Nephron progenitor cell (in vitro differentiated cells): ENCODE results near the gene NCAPG2.

Experiments used
- DNase-seq: peaks from one replicate; pipeline ENCODE4 v3.0.0; 2021
- H3K27ac Mint-ChIP-seq: 2 replicates; pipeline ENCODE4 v1.8.0; 2021; ENCODE audit warnings: mild to moderate bottlenecking, moderate library complexity, mixed read lengths
- H3K27me3 Mint-ChIP-seq: 2 replicates; pipeline ENCODE4 v1.8.0; 2021; ENCODE audit warnings: mild to moderate bottlenecking, low read depth, mixed read lengths; ENCODE audit not compliant: poor library complexity
- H3K36me3 Mint-ChIP-seq: 2 replicates; pipeline ENCODE4 v1.8.0; 2021; ENCODE audit warnings: low read depth, mixed read lengths
- H3K4me1 Mint-ChIP-seq: 2 replicates; pipeline ENCODE4 v1.8.0; 2021; ENCODE audit warnings: mixed read lengths
- H3K4me3 Mint-ChIP-seq: 2 replicates; pipeline ENCODE4 v1.8.0; 2021; ENCODE audit warnings: mild to moderate bottlenecking, moderate library complexity, mixed read lengths
- H3K9me3 Mint-ChIP-seq: 2 replicates; pipeline ENCODE4 v1.8.0; 2021; ENCODE audit warnings: mild to moderate bottlenecking, moderate library complexity, mixed read lengths
- TF ChIP-seq, protein P1 (sequence below): fragments of 200-600 bp; sonication (generic); IDR thresholded peaks from 2 replicates; pipeline ENCODE4 v1.5.0; 2021; ENCODE audit warnings: antibody characterized with exemption

The NCAPG2 gene

DNA sequence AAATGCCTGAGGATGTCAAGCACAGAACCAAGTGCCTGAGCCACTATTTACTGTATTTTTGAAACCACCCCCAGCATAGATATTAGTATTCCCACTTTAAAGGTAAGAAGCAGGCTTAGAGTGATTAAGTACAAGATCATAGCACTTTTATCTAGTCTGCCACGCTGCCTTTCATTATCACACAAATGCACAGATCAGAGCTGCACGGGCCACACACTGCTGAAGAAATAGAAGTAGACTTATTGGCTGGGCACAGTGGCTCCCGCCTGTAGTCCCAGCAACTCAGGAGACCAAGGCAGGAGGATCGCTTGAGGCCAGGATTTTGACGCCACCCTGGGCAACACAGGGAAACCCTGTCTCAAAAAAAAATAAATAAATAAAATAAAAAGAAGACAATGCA, 38.2 kb downstream of the NCAPG2 start:
- H3K4me3 Mint-ChIP-seq, result no peak overlapping the region
- peaks cover 54% of the 10 kb centered on the region for H3K36me3 Mint-ChIP-seq

DNA sequence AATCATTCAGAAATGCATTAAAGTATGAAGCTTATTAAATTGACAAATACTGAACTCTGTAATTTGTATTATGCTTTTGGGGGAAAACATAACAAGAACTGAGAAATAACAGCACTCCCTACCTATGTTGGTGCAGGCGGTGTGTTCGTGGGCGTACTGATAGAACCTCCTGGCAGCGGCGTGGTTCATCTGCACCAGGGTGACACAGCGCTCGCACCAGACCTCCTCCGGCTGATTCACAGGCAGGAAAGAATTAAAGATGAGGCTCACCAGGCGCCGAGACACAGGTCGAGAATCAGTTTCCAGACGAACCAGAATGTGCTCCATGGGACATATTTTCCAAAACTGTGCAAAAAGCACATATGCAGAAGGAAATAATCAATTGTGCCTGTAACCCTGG, 40.2 kb downstream of the NCAPG2 start:
- peaks cover 48% of the 10 kb centered on the region for H3K36me3 Mint-ChIP-seq
- H3K4me1 Mint-ChIP-seq, result no peaks in the 10 kb centered on the region
- H3K4me3 Mint-ChIP-seq, result no peak overlapping the region

More for the DNA sequence above, 38.2 kb downstream of the NCAPG2 start:
- H3K9me3 Mint-ChIP-seq, result no peaks in the 10 kb centered on the region
- TF ChIP-seq, protein P1, sequence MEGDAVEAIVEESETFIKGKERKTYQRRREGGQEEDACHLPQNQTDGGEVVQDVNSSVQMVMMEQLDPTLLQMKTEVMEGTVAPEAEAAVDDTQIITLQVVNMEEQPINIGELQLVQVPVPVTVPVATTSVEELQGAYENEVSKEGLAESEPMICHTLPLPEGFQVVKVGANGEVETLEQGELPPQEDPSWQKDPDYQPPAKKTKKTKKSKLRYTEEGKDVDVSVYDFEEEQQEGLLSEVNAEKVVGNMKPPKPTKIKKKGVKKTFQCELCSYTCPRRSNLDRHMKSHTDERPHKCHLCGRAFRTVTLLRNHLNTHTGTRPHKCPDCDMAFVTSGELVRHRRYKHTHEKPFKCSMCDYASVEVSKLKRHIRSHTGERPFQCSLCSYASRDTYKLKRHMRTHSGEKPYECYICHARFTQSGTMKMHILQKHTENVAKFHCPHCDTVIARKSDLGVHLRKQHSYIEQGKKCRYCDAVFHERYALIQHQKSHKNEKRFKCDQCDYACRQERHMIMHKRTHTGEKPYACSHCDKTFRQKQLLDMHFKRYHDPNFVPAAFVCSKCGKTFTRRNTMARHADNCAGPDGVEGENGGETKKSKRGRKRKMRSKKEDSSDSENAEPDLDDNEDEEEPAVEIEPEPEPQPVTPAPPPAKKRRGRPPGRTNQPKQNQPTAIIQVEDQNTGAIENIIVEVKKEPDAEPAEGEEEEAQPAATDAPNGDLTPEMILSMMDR, result no peak
- H3K4me1 Mint-ChIP-seq, result no peaks in the 10 kb centered on the region
- no peak for DNase-seq
- H3K27me3 Mint-ChIP-seq, result no peaks in the 10 kb centered on the region
- H3K27ac Mint-ChIP-seq, result no peak overlapping the region

DNA sequence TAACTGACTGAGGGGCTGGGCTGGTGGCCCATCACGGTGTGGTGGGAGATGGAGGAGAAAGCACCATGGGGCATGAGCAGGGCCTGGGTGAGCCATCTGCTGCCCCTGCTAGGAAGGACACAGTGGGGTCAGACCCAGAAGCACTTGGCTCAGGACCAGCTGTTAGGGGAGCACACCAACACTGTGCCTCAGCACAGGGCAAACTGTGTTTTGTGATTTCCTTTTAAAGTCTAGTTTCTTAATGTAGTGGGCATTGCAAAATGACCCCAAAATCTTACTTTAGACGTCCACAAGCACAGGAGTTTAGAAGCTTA, 41.2 kb downstream of the NCAPG2 start:
- Mint-ChIP-seq H3K27me3 (no peaks in the 10 kb centered on the region), H3K9me3 (no peaks in the 10 kb centered on the region), H3K36me3 (peaks cover 43% of the 10 kb centered on the region), H3K27ac (no peak overlapping the region), H3K4me1 (no peaks in the 10 kb centered on the region), H3K4me3 (no peak overlapping the region)
- no peak for DNase-seq
- TF ChIP-seq, protein P1, result no peak

More for the DNA sequence above, 40.2 kb downstream of the NCAPG2 start:
- DNase-seq, result no peak
- TF ChIP-seq, protein P1, result no peak
- Mint-ChIP-seq H3K9me3 (no peaks in the 10 kb centered on the region), H3K27me3 (no peaks in the 10 kb centered on the region), H3K27ac (peak overlapping the region; percentile 31)

DNA sequence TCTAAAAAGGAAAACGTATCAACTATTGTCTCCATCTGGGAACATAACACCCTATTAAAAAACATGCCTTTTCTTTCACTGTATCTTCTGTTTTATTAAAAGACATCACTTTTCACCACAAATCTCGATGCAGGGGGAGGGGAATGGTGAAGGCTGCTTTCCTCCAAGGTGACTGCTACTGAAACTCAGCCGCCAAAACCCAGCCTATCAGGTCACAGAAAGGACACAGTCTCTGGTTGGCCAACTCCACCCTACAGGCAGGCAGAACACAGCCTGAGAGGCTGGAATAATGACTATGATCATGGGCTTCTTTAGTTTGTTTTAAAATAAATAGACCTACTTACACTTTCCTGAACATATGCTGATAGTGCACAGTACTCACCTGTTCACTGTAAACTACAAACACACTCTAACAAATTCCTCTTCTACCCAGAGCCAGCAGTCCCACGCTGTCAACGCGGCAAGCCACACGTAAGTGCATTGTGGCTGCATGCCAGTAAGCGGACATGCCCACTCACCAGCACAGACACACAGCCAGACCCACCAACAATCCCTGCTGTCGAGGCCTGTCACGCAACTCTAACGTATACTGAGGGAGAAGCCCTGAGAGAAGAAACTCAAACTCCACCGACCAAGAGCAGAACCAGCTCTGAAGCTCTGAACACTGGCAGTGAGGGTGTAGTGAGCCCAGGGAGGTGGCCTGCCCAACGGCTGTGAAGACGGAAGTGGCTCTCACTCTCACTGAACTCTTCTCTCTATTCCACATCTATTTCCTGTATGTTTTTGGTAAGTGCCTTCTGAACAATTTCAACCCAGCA, 41.8 kb downstream of the NCAPG2 start:
- H3K4me3 Mint-ChIP-seq, result no peak overlapping the region
- H3K4me1 Mint-ChIP-seq, result peaks cover 5% of the 10 kb centered on the region
- peak overlapping the region; percentile 62 for H3K27ac Mint-ChIP-seq

DNA sequence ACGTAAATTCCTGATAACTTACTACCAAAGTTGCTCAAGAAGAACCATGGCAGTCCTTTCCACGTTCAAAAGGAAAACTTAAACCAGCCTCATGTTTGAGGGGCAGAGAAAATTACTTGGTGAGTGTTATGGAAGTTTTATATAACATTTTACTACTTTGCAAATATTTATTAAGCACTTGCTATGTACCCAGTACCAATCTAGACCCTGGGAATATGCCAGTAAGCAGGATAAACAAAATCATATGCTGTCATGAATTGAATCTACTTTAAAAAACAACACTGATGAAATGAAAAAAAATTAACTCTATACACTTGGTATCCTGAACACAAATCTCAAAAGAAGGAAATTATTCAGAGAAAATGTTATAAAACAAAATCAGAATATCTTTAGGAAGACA, 46.1 kb downstream of the NCAPG2 start:
- DNase-seq, result no peak
- Mint-ChIP-seq H3K27ac (no peak overlapping the region), H3K4me3 (no peak overlapping the region), H3K4me1 (peaks cover 5% of the 10 kb centered on the region), H3K27me3 (no peaks in the 10 kb centered on the region), H3K9me3 (no peaks in the 10 kb centered on the region), H3K36me3 (peaks cover 45% of the 10 kb centered on the region)
- TF ChIP-seq, protein P1, result no peak

More for the DNA sequence above, 41.8 kb downstream of the NCAPG2 start:
- Mint-ChIP-seq H3K9me3 (no peaks in the 10 kb centered on the region), H3K36me3 (peaks cover 48% of the 10 kb centered on the region), H3K27me3 (no peaks in the 10 kb centered on the region)
- no peak for DNase-seq
- TF ChIP-seq, protein P1, result no peak

DNA sequence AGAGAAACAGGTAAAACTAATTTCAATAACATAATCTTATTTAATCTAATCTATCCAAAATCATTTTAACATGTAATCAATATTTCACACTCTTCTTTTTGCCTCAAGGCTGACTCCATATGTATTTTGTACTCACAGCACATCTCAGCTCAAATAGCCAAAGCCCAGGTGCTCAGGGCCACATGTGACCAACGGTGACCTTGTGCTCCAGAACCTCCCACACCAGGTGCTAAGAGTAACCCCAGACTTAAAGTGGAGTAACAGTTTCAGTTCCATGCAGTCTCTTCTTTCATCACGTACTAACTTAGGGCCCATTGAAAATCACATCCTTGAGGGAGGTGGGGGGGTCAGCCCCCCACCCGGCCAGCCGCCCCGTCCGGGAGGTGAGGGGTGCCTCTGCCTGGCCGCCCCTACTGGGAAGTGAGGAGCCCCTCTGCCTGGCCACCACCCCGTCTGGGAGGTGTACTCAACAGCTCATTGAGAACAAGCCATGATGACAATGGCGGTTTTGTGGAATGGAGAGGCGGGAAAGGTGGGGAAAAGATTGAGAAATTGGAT, 47.3 kb downstream of the NCAPG2 start:
- H3K4me1 Mint-ChIP-seq, result peaks cover 5% of the 10 kb centered on the region
- no peak overlapping the region for H3K27ac Mint-ChIP-seq
- no peak for DNase-seq
- no peaks in the 10 kb centered on the region for H3K27me3 Mint-ChIP-seq
- TF ChIP-seq, protein P1, result no peak
- H3K4me3 Mint-ChIP-seq, result no peak overlapping the region
- no peaks in the 10 kb centered on the region for H3K9me3 Mint-ChIP-seq
- H3K36me3 Mint-ChIP-seq, result peaks cover 35% of the 10 kb centered on the region
